Measurements from ENCODE around the gene GPC5.
"Not testable (repeated sequence)": the region's sequence is repeated elsewhere in the genome, so short reads cannot be mapped to it uniquely, and the experiment has no call there.

Gene GPC5

DNA sequence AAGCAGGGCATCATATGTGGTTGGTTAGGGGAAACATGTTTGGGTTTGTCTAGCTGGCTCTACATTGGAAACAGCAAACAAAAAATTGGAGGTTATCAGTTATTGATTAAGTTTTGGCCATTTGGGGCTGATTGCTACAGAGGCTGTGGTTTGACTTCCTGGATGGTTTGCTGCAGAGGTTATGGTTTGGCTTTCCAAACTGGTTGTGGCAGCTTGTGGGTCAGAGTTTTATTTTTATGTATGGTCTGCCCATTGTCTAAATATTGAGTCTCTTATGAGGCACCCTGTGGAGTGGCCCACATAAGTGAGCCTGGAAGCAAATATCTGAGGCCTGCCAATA lies 261.6 kb downstream of the GPC5 start:
- DNase-seq: no peak

DNA sequence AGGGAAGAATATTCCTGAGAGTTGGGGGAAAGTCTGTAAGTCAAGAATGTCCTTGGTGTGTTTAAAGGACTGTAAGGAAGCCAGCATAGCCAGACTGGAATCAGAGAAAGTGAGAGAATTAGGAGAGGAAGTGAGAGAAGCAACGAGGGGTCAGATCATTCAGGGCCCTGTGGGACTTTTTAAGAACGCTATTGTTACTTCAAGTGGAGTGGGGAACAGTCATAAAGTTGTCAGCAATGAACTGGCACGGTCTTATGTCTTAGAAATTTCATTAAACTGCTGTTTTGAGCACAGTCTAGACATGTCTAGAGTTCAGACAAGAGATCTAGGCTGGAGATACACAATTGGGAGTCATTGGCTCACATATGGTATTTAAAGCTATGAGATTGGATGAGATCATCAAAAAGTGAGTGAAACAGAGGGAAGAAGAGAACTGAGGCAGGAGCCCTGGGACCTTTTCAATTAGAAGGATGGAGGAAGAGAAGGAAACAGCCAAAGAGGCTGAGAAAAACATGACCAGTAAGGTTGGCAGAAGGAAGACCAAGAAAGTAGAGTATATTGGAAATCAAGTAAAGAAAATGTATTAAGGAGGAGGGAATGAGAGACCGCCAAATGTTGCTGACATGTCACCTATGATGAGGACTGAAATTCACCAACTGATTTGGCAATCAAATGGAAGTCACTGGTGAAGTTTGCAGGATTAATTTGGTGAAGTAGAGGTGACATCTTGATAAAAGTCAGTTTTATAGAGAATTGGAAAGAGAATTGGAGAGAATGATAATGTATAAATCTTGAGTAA lies 263.5 kb downstream of the GPC5 start:
- DNase-seq: no peak

DNA sequence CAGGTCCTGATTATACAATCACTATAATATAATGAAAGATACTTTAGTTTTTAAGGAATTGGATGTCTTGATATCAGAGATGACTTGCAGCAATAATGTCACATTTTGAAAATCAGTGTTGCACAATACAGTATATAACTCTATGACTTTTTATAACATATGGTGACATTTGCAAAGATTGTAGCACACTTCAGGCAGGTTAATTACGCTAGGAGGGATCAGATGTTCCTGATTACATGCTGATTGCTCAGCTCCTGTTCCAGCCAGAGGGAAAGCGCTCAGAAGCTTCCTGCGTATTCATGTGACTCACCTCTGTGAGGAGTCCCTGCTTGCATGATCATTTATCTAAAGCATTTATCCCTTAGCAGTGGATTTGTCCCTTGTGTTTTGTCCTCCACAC lies 265.6 kb downstream of the GPC5 start:
- no peak for DNase-seq

DNA sequence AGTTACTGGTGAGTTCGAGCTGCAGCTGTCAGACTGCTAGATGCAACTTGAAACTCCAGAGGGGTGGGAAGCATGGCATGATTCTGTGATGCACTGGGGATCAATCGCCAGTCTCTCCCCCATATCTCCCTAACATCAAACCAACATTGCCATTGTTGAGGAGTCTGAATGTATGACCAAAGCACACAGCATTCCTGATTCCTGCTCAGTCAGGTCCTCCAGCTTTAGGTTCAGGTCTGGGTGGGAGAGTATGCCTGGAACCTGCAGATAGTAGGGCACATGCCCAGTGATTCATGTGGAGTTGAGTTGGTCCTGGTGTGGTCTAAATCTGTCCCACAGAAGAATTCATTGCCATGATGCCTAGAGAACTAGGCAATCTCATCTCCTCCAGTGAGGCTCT lies 269.1 kb downstream of the GPC5 start:
- DNase-seq: no peak

DNA sequence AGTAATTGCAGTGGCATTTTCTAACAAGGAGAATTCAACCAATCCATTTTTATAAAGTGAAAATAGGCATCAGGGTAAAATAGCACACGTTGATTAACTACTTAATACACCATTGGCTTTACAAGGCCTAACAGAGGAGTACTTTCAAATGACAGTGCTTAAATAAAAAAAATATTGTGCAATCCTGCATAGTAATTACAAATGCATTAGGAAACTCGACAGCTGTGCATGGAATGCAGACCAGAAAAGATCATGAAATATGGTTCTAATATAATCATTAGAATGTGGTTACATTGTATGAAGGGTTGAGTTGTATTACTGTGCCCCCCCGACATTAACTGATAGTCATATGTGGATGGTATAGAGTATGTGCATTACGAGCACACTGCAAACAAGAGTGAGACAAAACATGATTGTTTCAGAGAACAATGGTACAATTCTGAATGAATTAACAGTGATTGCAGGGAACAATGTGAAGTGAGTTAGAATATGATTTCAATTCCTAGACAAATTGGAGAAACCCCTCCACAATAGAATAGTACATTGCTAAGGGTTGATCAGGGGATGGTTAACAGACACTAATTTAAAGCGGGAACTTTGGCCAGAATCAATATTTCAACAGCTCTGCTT lies 270.6 kb downstream of the GPC5 start:
- no peak for DNase-seq

- DNase-seq: not testable (repeated sequence)
Measured at GRCh38 chr13:91674347-91674746, 275.9 kb downstream of the GPC5 start.

DNA sequence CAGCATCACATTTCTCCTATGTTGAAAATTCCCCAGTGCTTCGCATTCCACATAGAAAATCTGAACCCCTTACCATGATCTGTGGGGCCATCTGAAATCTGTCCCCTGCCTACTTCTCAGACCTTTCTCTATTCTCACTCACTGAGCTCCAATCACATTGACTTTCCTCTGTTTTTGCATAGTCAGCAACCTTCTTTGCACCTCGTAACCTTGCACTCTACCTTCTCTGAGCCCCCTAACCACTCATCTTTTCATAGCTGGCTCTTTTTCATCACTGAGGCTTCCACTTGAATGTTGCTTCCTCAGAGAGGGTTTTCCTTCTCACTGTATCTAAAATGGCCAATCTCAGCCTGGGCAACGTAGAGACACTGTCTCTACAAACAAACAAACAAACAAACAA lies 286.3 kb downstream of the GPC5 start:
- DNase-seq: no peak

DNA sequence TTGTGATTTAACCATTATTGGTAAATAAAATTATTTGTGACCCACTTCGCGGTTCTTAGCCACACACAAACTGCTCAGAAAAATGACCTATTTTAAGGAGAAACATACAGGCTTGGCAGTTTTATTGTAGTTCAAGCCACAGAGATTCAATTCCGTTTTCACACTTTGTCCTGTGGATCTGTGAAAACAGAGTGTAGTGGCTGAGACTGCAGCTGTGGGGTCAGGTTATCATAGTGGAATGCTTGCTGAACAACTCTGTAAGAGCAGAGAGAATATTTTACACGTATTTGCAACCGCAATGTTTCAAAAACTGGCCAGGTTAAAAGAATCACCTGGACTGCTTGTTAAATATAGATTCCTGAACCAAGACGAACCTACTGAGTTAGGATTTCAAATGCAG lies 292.5 kb downstream of the GPC5 start:
- DNase-seq: no peak

GRCh38 chr13:91693466-91693865 lies 295.0 kb downstream of the GPC5 start:
- no peak for DNase-seq

DNA sequence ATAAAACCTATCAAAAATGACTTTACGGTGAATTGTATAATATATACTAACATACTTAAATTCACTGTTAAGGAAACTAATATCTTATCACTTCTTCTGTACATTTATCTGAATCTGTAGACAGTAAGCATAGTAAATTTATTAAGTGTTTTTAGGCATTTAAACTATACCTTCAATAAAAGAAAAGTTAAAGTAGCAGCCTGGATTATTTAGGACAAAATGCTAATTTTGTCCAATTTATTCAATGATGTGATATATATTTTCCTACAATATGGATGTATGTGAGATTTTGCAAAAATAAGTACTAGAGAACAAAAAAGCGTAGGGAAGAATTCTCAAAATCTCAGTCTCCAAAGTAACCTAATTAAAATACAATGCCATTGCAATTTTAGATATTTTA lies 299.9 kb downstream of the GPC5 start:
- DNase-seq: no peak

GRCh38 chr13:91698767-91699166 lies 300.3 kb downstream of the GPC5 start:
- DNase-seq: no peak

DNA sequence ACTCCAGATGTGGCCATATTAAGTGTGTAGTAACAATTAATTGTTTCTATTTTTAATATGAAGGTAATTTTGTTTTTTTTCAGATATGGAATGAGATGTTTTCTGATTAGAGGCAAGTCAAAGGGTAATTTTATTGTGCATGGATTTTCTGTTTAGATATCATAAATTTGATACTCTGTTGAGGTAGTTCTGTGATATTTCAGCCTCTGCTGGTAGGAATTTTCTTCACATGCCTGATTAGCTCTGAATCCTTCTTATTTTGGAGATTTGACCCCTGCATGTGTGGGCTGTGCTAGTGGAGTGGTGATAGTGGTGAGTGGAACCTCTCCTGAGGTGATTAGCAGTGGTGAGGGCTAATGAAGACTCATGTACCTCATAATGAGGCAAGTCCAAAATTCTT lies 301.4 kb downstream of the GPC5 start:
- no peak for DNase-seq

DNA sequence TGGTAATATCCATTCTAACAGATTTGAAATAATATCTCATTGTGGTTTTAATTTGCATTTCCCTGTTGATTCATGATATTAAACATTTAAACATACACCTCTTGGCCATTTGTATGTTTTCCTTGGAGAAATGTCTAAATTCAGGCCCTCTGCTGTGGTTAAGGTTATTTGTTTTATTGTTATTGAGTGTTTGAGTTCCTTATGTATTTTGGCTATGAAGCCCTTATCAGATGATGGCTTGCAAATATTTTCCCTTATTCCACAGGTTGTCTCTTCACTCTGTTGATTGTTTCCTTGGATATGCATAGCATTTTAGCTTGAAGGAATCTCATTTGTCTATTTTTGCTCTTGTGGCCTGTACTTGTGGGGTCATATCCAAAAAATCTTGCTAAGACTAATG lies 303.6 kb downstream of the GPC5 start:
- no peak for DNase-seq

DNA sequence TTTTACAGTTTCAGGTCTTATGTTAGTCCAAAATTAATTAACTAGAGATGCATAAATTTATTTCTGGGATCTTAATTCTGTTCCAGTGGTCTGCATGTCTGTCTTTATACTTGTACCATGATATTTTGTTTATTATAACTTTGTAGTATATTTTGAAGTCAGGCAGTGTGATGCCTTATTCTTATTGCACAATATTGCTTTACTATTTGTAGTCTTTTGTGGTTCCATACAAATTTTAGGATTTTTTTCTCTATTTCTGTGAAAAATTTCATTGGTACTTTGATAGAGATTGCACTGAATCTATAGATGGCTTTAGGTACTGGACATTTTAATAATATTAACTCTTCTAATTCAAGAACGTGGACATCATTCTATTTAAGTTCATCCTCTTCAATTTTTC lies 304.0 kb downstream of the GPC5 start:
- DNase-seq: no peak

DNA sequence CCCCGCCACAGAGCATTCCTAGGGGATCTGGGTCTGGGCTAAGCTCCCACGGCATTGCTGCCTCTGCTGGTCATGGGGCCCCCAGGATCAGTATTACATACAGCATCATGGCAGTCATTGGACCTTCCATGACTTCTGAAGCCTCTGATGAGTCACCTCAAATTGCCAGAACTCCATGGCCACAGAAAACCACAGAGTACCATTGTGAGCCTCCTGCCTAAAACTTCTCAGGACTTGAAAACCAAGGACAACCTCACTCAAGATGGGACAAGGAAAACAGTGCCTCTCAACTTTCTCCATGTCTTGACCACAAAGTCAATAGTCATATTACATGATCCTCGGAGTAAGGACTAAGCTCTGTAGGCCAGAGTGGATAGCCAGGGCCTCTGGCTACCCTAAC lies 306.0 kb downstream of the GPC5 start:
- no peak for DNase-seq

DNA sequence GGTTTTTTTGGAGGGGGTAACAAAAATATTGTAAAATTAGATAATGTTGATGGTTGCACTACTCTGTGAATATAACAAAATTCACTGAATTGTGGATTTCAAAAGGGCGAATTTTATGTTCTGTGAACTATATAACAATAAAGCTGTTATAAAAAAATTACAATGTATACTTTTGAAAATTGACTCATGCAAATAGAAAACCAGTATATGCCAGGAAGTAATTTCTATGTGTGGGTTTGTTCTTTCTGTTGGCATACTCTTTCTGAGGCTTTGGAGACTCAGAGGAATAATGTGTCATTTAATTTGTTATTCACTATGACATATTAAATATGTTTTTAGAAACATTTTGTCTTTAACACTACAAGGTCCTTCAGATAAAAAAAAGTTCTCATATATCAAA lies 310.1 kb downstream of the GPC5 start:
- no peak for DNase-seq

DNA sequence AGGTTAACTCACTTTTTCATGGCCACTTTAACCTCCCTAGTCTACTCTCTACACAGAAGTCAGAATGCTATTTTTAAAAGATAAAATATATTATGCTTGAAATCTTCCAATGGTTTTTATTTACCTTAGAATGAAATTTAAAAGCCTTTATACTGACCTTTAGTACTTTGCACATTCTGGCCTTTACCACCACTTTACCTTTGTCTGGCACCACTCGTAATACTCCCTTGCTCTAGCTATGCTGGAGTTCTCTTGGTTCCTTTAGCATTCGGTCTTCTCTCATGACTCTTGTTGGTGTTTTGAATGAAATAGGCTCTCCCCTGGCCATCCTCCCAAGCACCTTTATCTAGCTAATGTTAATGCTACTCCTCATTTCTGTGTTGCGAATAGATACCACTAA lies 310.8 kb downstream of the GPC5 start:
- no peak for DNase-seq

GRCh38 chr13:91710733-91711132 lies 312.3 kb downstream of the GPC5 start:
- DNase-seq: no peak

DNA sequence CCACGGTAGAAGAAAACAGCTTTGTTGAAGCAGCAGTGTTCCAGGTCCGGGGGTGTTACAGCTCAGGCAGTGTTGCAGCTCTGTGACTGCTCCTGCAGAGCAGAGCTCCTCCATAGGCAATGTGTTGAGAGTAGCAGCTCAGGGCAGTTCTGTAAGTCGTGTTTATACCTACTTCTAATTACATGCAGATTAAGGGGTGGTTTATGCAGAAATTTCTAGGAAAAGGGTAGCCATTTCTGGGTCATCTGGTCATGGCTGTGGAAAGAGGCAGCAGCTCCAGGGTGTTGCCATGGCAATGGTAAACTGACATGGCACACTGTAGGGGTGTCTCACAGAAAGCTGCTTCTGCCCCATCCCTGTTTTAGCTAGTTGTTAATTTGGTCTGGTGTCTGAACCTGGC lies 316.4 kb downstream of the GPC5 start:
- DNase-seq: no peak

DNA sequence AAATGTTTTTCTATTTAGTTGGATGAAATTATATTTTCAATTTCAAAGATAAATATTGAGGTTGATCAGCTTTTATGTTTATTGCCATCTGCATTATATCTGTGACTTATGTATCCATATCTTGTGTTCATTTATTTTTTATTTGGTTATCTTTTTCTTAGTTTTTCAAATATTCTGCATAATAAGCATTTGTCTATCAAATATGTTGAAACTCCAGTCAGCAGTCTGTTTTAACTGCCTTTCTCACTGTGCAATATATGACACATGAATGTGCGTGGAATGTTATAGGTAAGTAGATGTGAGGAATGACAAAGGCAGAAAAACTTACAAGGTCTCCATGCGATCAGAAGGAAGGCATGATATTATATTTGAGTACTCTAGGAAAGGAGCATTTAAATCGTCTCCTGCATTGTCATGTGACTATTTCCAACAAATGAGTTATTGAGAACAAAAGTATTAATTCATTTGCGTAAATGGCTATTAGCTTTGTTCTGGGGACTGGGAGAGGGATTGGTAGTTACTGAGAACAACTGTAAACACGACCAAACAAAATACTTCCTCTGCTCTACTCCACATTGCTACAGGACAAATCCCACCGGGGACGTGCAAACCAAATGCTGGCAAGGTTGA lies 318.1 kb downstream of the GPC5 start:
- no peak for DNase-seq

GRCh38 chr13:91719033-91719432 lies 320.6 kb downstream of the GPC5 start:
- no peak for DNase-seq

GRCh38 chr13:91721413-91721812 lies 323.0 kb downstream of the GPC5 start:
- no peak for DNase-seq

DNA sequence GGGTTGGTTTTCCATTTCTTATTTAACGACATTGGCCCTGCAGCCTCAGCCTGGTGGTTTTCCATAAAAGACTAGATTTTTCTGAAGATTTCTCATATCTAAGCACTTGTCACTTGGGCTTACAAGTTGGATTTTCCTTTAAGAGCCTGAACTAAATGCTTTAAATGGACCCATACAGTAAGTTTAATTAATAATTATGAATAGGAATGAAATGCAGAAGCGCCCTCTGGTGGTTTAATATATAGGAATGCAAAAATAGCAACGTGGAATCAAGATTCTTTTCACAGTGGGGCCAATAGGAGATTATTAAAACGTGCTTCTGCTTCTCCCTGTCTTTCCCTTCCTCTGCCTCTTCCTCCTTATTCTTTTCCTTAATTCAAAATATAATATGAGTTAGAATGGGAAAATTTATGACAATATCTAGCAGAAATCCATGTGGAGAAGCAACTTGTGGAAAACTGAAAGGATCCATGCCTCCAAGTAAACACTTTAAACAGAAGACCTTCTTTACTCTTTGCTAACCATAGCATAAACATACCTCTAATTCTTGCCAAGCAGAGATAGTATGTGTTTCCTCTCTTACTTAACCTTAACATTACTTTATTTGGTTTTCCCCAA lies 324.0 kb downstream of the GPC5 start:
- no peak for DNase-seq

DNA sequence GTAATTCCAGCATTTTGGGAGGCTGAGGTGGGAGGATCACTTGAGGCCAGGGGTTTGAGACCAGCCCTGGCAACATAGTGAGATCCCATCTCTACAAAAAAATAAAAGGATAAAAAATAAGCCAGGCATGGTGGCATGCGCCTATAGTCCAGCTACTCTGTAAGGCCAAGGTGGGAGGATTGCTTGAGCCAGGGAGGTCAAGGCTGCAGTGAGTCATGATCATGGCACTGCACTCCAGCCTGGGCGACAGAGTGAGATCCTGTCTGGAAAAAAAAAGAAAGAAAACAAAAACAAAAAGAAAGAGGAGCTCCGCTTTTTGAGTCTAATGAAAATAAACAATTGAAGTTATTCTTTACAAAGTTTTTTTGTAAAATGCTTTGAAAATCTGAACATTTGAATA lies 326.2 kb downstream of the GPC5 start:
- no peak for DNase-seq

All from activated CD4-positive, CD25-positive, alpha-beta regulatory T cell treated with anti-CD3 and anti-CD28 coated beads, Interleukin-2, amount 50 U/mL, for 72 hours (primary cell).